PC-9 (cell line): ENCODE results near the gene EGFLAM. TPM values are rescaled to one million over a fixed set of nuclear protein-coding genes. Genes with fewer than 3 reads are reported as not detected.

ENCODE experiments used
- BruUV-seq: library from RNA; stranded (reverse); fragments of 400-500 nt; replicated peaks from 2 replicates; lab custom pipeline; 2021; lab: Mats Ljungman, UMichigan
- CTCF ChIA-PET: fragments of 300-600 bp; sonication (Branson Sonifier 250); formaldehyde crosslinking; loops from one replicate; lab custom pipeline; 2022; ENCODE audit warnings: antibody characterized with exemption; lab: Charles Lee
- POLR2A ChIA-PET: fragments of 300-600 bp; sonication (Branson Sonifier 250); formaldehyde crosslinking; loops from one replicate; lab custom pipeline; 2022; ENCODE audit warnings: antibody characterized with exemption; ENCODE audit not compliant: unreplicated experiment; lab: Charles Lee
- DNase-seq, 2 experiments: peaks; one replicate each; pipeline versions ENCODE4 v3.0.0 to v3.0.0-alpha.2; 2015 to 2022; ENCODE audit warnings: mixed read lengths in 1 of 2
- H2AFZ ChIP-seq: fragments of 200-600 bp; sonication (generic); 2 replicates; pipeline ENCODE4 v1.8.1; 2017; ENCODE audit warnings: antibody characterized with exemption
- H3F3A ChIP-seq: fragments of 200-600 bp; sonication (generic); 2 replicates; pipeline ENCODE4 v1.8.1; 2017; ENCODE audit warnings: antibody characterized with exemption, mild to moderate bottlenecking, low read depth; ENCODE audit not compliant: insufficient read depth
- H3K27ac ChIP-seq: fragments of 200-600 bp; sonication (generic); 2 replicates; pipeline ENCODE4 v1.6.1; 2016; ENCODE audit warnings: mixed run types
- H3K27me3 ChIP-seq: fragments of 200-600 bp; sonication (generic); 2 replicates; pipeline ENCODE4 v1.6.1; 2016; ENCODE audit warnings: low read depth, mixed run types; ENCODE audit not compliant: insufficient read depth
- H3K36me3 ChIP-seq: fragments of 200-600 bp; sonication (generic); 2 replicates; pipeline ENCODE4 v1.6.1; 2016; ENCODE audit warnings: low read depth, mixed run types
- H3K4me1 ChIP-seq: fragments of 200-600 bp; sonication (generic); replicated peaks from 2 replicates; pipeline ENCODE4 v1.6.1; 2016; ENCODE audit warnings: mixed run types; ENCODE audit not compliant: insufficient read depth
- H3K4me2 ChIP-seq: fragments of 200-600 bp; sonication (generic); 2 replicates; pipeline ENCODE4 v1.6.1; 2017; ENCODE audit warnings: mixed run types
- H3K4me3 ChIP-seq: fragments of 200-600 bp; sonication (generic); 2 replicates; pipeline ENCODE4 v1.6.1; 2016; ENCODE audit warnings: mixed run types
- H3K79me2 ChIP-seq: fragments of 200-600 bp; sonication (generic); 2 replicates; pipeline ENCODE4 v1.6.1; 2017; ENCODE audit warnings: low read depth, mixed run types
- H3K9me2 ChIP-seq: fragments of 200-600 bp; sonication (generic); 2 replicates; pipeline ENCODE4 v1.8.1; 2017; ENCODE audit warnings: mild to moderate bottlenecking; ENCODE audit not compliant: insufficient read depth
- H3K9me3 ChIP-seq: fragments of 200-600 bp; sonication (generic); 2 replicates; pipeline ENCODE4 v1.8.1; 2016; ENCODE audit warnings: low read depth; ENCODE audit not compliant: insufficient read depth
- H4K20me1 ChIP-seq: fragments of 200-600 bp; sonication (generic); 2 replicates; pipeline ENCODE4 v1.8.1; 2017; ENCODE audit not compliant: insufficient read depth
- CTCF ChIP-seq: fragments of 200-600 bp; sonication (generic); conservative IDR thresholded peaks from 2 replicates; pipeline ENCODE4 v1.6.1; 2017; ENCODE audit warnings: mixed run types, antibody characterized with exemption, mild to moderate bottlenecking, moderate library complexity
- EZH2 ChIP-seq: fragments of 200-600 bp; sonication (generic); IDR thresholded peaks from 2 replicates; pipeline ENCODE4 v1.8.0; 2017; ENCODE audit warnings: antibody characterized with exemption, low read depth
- intact Hi-C: fragments of 100-400 bp; cut with micrococcal nuclease; formaldehyde crosslinking; loops from one replicate; pipeline ENCODE4 v1.10.0; 2022; ENCODE audit not compliant: unreplicated experiment
- total RNA-seq: library from RNA; stranded (reverse); gene quantifications from 2 replicates; pipeline ENCODE4 v1.2.3, GENCODE V29; 2021

Gene EGFLAM
- total RNA-seq, 1 experiment from 2014 or later, result not detected

- ChIA-PET POLR2A (interaction anchor here (0.7 kb wide), 1 partner anchor 630 kb away, joined by 3 read pairs; no protein-coding TSS in a partner anchor), CTCF (no interaction called here)
- Histone ChIP-seq H3K9me2 (no peaks in the 10 kb centered on the region), H3K27ac (no peak overlapping the region), H3K4me1 (no peaks in the 10 kb centered on the region), H3K9me3 (no peaks in the 10 kb centered on the region), H3F3A (no peaks in the 10 kb centered on the region), H3K79me2 (no peaks in the 10 kb centered on the region), H3K4me2 (no peak overlapping the region), H4K20me1 (no peaks in the 10 kb centered on the region), H2AFZ (no peak overlapping the region), H3K36me3 (no peaks in the 10 kb centered on the region), H3K27me3 (peaks cover 39% of the 10 kb centered on the region), H3K4me3 (no peak overlapping the region)
- TF ChIP-seq CTCF, result no peak
- no peak for TF ChIP-seq EZH2
- DNase-seq, result no peak
- BruUV-seq, result no TSS peak
- intact Hi-C loops, result no loop called here
These were observed 59.5 kb downstream of the EGFLAM start for GRCh38 chr5:38317868-38318267.

GRCh38 chr5:38319491-38319890 lies 61.1 kb downstream of the EGFLAM start:
- DNase-seq, result no peak
- intact Hi-C loops, result no loop called here
- H3K27me3 ChIP-seq, result peaks cover 49% of the 10 kb centered on the region
- no TSS peak for BruUV-seq
- TF ChIP-seq EZH2 (no peak), CTCF (no peak)
- no peaks in the 10 kb centered on the region for H3F3A ChIP-seq
- H3K9me3 ChIP-seq, result no peaks in the 10 kb centered on the region
- ChIA-PET CTCF (no interaction called here), POLR2A (no interaction called here)
- H3K9me2 ChIP-seq, result no peaks in the 10 kb centered on the region
- no peak overlapping the region for H2AFZ ChIP-seq
- no peaks in the 10 kb centered on the region for H4K20me1 ChIP-seq
- no peak overlapping the region for H3K4me3 ChIP-seq
- H3K4me1 ChIP-seq, result no peaks in the 10 kb centered on the region
- no peaks in the 10 kb centered on the region for H3K79me2 ChIP-seq
- no peak overlapping the region for H3K27ac ChIP-seq
- no peaks in the 10 kb centered on the region for H3K36me3 ChIP-seq
- H3K4me2 ChIP-seq, result no peak overlapping the region

GRCh38 chr5:38321978-38322377 lies 63.6 kb downstream of the EGFLAM start:
- Histone ChIP-seq H2AFZ (no peak overlapping the region), H3K9me3 (no peaks in the 10 kb centered on the region), H3K4me1 (no peaks in the 10 kb centered on the region), H3K27me3 (peaks cover 50% of the 10 kb centered on the region), H3K4me2 (no peak overlapping the region), H3K27ac (no peak overlapping the region), H3K9me2 (no peaks in the 10 kb centered on the region), H4K20me1 (no peaks in the 10 kb centered on the region), H3K79me2 (no peaks in the 10 kb centered on the region), H3F3A (no peaks in the 10 kb centered on the region), H3K4me3 (no peak overlapping the region), H3K36me3 (no peaks in the 10 kb centered on the region)
- BruUV-seq, result no TSS peak
- ChIA-PET POLR2A (no interaction called here), CTCF (no interaction called here)
- intact Hi-C loops, result no loop called here
- TF ChIP-seq EZH2 (no peak), CTCF (no peak)
- peak in 1 of 2 experiments; percentile 22 for DNase-seq
